Activated CD4-positive, alpha-beta T cell treated with anti-CD3 and anti-CD28 coated beads, Interleukin-2, amount 50 U/mL, for 4 hours (primary cell): ENCODE data around the gene MC3R.

Source experiments
- DNase-seq, 2 experiments: peaks; one replicate each; pipeline ENCODE4 v3.0.0-alpha.2; 2020

Gene MC3R

GRCh38 chr20:56257604-56258003 lies 9.1 kb downstream of the MC3R start:
- no peak for DNase-seq

- DNase-seq = no peak
Observed at GRCh38 chr20:56259948-56260347, 11.4 kb downstream of the MC3R start.

GRCh38 chr20:56268536-56268935 lies 20.0 kb downstream of the MC3R start:
- DNase-seq = no peak

GRCh38 chr20:56271974-56272373 lies 23.4 kb downstream of the MC3R start:
- no peak for DNase-seq

GRCh38 chr20:56273491-56273890 lies 25.0 kb downstream of the MC3R start:
- no peak for DNase-seq

- no peak for DNase-seq
Observed at GRCh38 chr20:56274156-56274555, 25.6 kb downstream of the MC3R start.

- DNase-seq = no peak
Observed at GRCh38 chr20:56278196-56278595, 29.7 kb downstream of the MC3R start.

GRCh38 chr20:56285496-56285895 lies 37.0 kb downstream of the MC3R start:
- DNase-seq = no peak

GRCh38 chr20:56289652-56290051 lies 41.1 kb downstream of the MC3R start:
- no peak for DNase-seq

- DNase-seq = no peak
Observed at GRCh38 chr20:56299362-56299761, 50.8 kb downstream of the MC3R start.
